OCI-LY7 (cell line): Measurements from ENCODE around the gene IER5. TPM values are rescaled to one million over a fixed set of nuclear protein-coding genes. Genes with fewer than 3 reads are reported as not detected.

ENCODE experiments used
- BruUV-seq: library from RNA; stranded (reverse); fragments of 400-500 nt; replicated peaks from 2 replicates; lab custom pipeline; 2021; lab: Mats Ljungman, UMichigan
- CTCF ChIA-PET: fragments of 300-600 bp; sonication (Branson Sonifier 250); formaldehyde crosslinking; loops from one replicate; lab custom pipeline; 2022; ENCODE audit warnings: antibody characterized with exemption; ENCODE audit not compliant: unreplicated experiment; lab: Charles Lee
- POLR2A ChIA-PET: fragments of 300-600 bp; sonication (Branson Sonifier 250); formaldehyde crosslinking; loops from one replicate; lab custom pipeline; 2022; ENCODE audit warnings: antibody characterized with exemption; lab: Charles Lee
- DNase-seq: peaks from one replicate; pipeline ENCODE4 v3.0.0-alpha.2; 2015; ENCODE audit warnings: low spot score
- H2AFZ ChIP-seq: fragments of 200-600 bp; sonication (generic), shearing (Covaris generic); 2 replicates; pipeline ENCODE4 v1.6.1; 2014; ENCODE audit warnings: mild to moderate bottlenecking, antibody characterized with exemption, low read length, moderate library complexity
- H3K27ac ChIP-seq: fragments of 200-600 bp; sonication (generic); 2 replicates; pipeline ENCODE4 v1.5.1; 2014; ENCODE audit warnings: mixed run types, low read depth, mild to moderate bottlenecking, moderate library complexity, low read length, inconsistent platforms; ENCODE audit not compliant: poor library complexity, severe bottlenecking
- H3K36me3 ChIP-seq: fragments of 200-600 bp; sonication (generic); 2 replicates; pipeline ENCODE4 v1.6.1; 2014; ENCODE audit warnings: mild to moderate bottlenecking, antibody characterized with exemption, low read length, moderate library complexity, mixed read lengths; ENCODE audit not compliant: insufficient read depth
- H3K4me1 ChIP-seq: fragments of 200-600 bp; sonication (generic); 2 replicates; pipeline ENCODE4 v1.5.1; 2014; ENCODE audit warnings: mild to moderate bottlenecking, low read length; ENCODE audit not compliant: insufficient read depth, poor library complexity, severe bottlenecking
- H3K4me2 ChIP-seq: fragments of 200-600 bp; sonication (generic); 2 replicates; pipeline ENCODE4 v1.6.1; 2014; ENCODE audit warnings: mild to moderate bottlenecking, low read length
- H3K4me3 ChIP-seq: fragments of 200-600 bp; sonication (generic); 2 replicates; pipeline ENCODE4 v1.5.1; 2014; ENCODE audit warnings: mild to moderate bottlenecking, low read depth, low read length; ENCODE audit not compliant: poor library complexity, severe bottlenecking
- H3K79me2 ChIP-seq: fragments of 200-600 bp; sonication (generic); 2 replicates; pipeline ENCODE4 v1.6.1; 2016; ENCODE audit warnings: low read depth, mild to moderate bottlenecking, low read length, moderate library complexity, mixed read lengths; ENCODE audit not compliant: insufficient read depth
- H3K9me2 ChIP-seq: fragments of 200-600 bp; sonication (generic); 2 replicates; pipeline ENCODE4 v1.6.1; 2016; ENCODE audit warnings: mild to moderate bottlenecking, low read length, mixed read lengths; ENCODE audit not compliant: insufficient read depth
- H3K9me3 ChIP-seq: fragments of 200-600 bp; sonication (generic); 2 replicates; pipeline ENCODE4 v1.6.1; 2014; ENCODE audit warnings: mild to moderate bottlenecking, mixed run types, low read length, mixed read lengths
- H4K20me1 ChIP-seq: fragments of 200-600 bp; sonication (generic); 2 replicates; pipeline ENCODE4 v1.6.1; 2014; ENCODE audit warnings: mild to moderate bottlenecking, antibody characterized with exemption, low read length, moderate library complexity, mixed read lengths; ENCODE audit not compliant: insufficient read depth
- EZH2phosphoT487 ChIP-seq: fragments of 200-600 bp; sonication (generic); IDR thresholded peaks from 2 replicates; pipeline ENCODE4 v1.6.1; 2018; ENCODE audit warnings: low read depth, borderline replicate concordance, mild to moderate bottlenecking, mixed run types, antibody characterized with exemption, low read length, moderate library complexity, mixed read lengths
- intact Hi-C: fragments of 100-400 bp; cut with micrococcal nuclease; formaldehyde crosslinking; loops from one replicate; pipeline ENCODE4 v1.10.0; 2022; ENCODE audit not compliant: unreplicated experiment
- total RNA-seq, 2 experiments: library from RNA; depleted of rRNA in 1 of 2; stranded (reverse); fragments of >200 nt in 1 of 2; shearing (Covaris generic) in 1 of 2; gene quantifications; 2 replicates each; pipeline ENCODE4 v1.2.3, GENCODE V29; 2014 to 2022
- TF ChIP-seq, protein P1 (sequence below): fragments of 200-600 bp; sonication (generic); conservative IDR thresholded peaks from 2 replicates; pipeline ENCODE4 v1.5.1; 2014; ENCODE audit warnings: mild to moderate bottlenecking, antibody characterized with exemption, low read length, moderate library complexity, mixed read lengths

The IER5 gene
- total RNA-seq, 2 experiments from 2014 or later, result 7.2 to 14.3 TPM

DNA sequence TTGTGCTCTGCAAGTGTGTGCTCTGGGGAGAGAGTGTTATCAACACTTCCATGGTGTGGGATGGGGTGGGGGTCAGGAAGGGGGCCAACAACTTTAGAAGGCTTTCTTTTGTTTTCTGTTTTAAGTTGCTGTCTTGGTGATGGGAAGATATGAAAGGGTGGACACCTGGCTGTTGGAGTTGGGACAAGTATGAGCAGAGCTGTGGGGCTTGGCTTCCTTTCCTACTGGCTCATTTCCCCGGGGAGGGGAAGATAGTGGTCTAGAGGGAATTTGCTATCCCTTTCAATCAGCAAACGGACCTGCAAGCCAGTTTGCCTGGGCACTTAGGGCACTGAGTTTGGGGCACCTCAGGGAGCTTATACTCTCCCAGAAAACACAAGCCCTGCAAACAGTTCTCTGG is 19.2 kb downstream of the IER5 start:
- Histone ChIP-seq H3K27ac (no peak overlapping the region), H3K9me2 (no peaks in the 10 kb centered on the region), H3K4me2 (no peak overlapping the region), H3K79me2 (no peaks in the 10 kb centered on the region), H4K20me1 (no peaks in the 10 kb centered on the region; the same call in 1 of the 2 replicates), H2AFZ (no peak overlapping the region), H3K4me3 (no peak overlapping the region), H3K9me3 (no peaks in the 10 kb centered on the region), H3K36me3 (no peaks in the 10 kb centered on the region), H3K4me1 (peaks cover 17% of the 10 kb centered on the region)
- CTCF ChIA-PET, result no interaction called here
- POLR2A ChIA-PET, result interaction anchor here (0.6 to 2.1 kb wide), 3 partner anchors 10 to 20 kb away, joined by 3 to 6 read pairs (median 5); no protein-coding TSS in a partner anchor
- intact Hi-C loops, result no loop called here
- DNase-seq, result no peak
- TF ChIP-seq EZH2phosphoT487, result no peak
- TF ChIP-seq, protein P1, sequence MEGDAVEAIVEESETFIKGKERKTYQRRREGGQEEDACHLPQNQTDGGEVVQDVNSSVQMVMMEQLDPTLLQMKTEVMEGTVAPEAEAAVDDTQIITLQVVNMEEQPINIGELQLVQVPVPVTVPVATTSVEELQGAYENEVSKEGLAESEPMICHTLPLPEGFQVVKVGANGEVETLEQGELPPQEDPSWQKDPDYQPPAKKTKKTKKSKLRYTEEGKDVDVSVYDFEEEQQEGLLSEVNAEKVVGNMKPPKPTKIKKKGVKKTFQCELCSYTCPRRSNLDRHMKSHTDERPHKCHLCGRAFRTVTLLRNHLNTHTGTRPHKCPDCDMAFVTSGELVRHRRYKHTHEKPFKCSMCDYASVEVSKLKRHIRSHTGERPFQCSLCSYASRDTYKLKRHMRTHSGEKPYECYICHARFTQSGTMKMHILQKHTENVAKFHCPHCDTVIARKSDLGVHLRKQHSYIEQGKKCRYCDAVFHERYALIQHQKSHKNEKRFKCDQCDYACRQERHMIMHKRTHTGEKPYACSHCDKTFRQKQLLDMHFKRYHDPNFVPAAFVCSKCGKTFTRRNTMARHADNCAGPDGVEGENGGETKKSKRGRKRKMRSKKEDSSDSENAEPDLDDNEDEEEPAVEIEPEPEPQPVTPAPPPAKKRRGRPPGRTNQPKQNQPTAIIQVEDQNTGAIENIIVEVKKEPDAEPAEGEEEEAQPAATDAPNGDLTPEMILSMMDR, result no peak
- BruUV-seq, result no TSS peak

DNA sequence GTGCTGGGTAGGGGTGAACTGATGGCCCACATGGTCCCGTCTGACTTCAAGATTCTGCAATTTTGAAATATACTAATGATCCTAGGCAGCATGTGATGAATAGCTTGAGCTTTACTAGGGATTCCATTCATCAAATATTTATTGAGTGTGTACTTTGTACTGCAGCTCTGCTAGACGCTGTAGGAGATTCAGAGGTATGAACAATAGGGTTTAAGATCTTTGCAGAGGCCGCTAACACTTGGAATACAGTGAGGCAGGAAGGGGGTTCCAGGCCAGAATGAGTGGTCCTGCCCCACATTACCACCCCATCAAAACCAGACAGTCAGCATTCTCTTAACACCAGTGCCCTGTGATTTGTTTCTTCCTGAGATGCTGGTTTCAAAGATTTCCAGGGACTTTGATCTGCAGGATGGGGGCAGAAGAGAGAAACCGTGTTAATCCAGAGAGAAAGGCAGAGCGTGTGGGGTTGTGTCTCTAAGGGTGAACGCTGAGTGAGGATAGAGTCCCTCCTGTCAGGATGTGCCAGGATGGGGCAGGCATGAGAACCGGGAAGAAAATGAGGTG is 19.9 kb downstream of the IER5 start:
- TF ChIP-seq EZH2phosphoT487, result no peak
- TF ChIP-seq, protein P1, result no peak
- intact Hi-C loops, result no loop called here
- no peaks in the 10 kb centered on the region for H3K36me3 ChIP-seq
- no peaks in the 10 kb centered on the region for H3K9me3 ChIP-seq
- H3K4me3 ChIP-seq, result no peak overlapping the region
- H4K20me1 ChIP-seq, result no peaks in the 10 kb centered on the region; the same call in 1 of the 2 replicates
- H3K27ac ChIP-seq, result no peak overlapping the region
- H2AFZ ChIP-seq, result no peak overlapping the region
- no peaks in the 10 kb centered on the region for H3K9me2 ChIP-seq
- no peak overlapping the region for H3K4me2 ChIP-seq
- no peaks in the 10 kb centered on the region for H3K79me2 ChIP-seq
- ChIA-PET CTCF (no interaction called here), POLR2A (interaction anchor here (1.8 kb wide), 1 partner anchor 19 kb away, joined by 5 read pairs; no protein-coding TSS in a partner anchor)
- no TSS peak for BruUV-seq
- DNase-seq, result no peak
- H3K4me1 ChIP-seq, result peaks cover 17% of the 10 kb centered on the region

DNA sequence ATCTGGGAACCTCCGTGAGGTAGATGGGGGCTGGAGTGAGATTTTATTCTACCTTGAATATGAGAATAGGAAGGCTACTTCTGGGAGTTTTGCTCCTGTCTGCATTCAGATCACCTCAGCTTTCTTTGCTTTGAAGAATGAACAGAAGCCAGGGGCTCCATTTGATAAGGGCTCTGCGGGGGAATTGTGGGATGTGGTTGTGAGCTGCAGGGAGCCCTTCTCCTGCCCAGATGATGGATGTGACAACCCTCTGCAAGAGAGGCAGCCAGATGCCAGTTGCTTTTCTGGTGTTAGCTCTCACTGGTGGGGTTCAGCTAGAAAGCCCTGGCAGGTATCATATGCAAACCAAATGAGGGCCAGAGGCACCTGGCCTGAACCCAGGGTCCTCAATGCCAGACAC is 21.5 kb downstream of the IER5 start:
- no peaks in the 10 kb centered on the region for H3K79me2 ChIP-seq
- ChIA-PET CTCF (no interaction called here), POLR2A (interaction anchor here (0.9 kb wide), 1 partner anchor 87 kb away, joined by 4 read pairs; the partner anchor contains the start of gene STX6)
- TF ChIP-seq, protein P1, result no peak
- no peak for TF ChIP-seq EZH2phosphoT487
- DNase-seq, result no peak
- intact Hi-C loops, result no loop called here
- peaks cover 6% of the 10 kb centered on the region for H3K4me1 ChIP-seq
- H2AFZ ChIP-seq, result no peak overlapping the region
- H3K27ac ChIP-seq, result no peak overlapping the region
- H3K9me3 ChIP-seq, result no peaks in the 10 kb centered on the region
- H3K36me3 ChIP-seq, result no peaks in the 10 kb centered on the region
- no peaks in the 10 kb centered on the region for H3K9me2 ChIP-seq
- H4K20me1 ChIP-seq, result no peaks in the 10 kb centered on the region; the same call in 1 of the 2 replicates
- H3K4me2 ChIP-seq, result no peak overlapping the region
- no TSS peak for BruUV-seq
- no peak overlapping the region for H3K4me3 ChIP-seq
